ENCODE measurements around the gene KCNQ2. TPM values are rescaled to one million over a fixed set of nuclear protein-coding genes. Genes with fewer than 3 reads are reported as not detected.

The KCNQ2 gene
- total and polyA plus RNA-seq, 10 of the 15 experiments (the other 5 are each of a cell fraction or from before 2014, with no cell fraction given): 0.06 to 0.49 (median 0.26) TPM; not detected in 7

DNA sequence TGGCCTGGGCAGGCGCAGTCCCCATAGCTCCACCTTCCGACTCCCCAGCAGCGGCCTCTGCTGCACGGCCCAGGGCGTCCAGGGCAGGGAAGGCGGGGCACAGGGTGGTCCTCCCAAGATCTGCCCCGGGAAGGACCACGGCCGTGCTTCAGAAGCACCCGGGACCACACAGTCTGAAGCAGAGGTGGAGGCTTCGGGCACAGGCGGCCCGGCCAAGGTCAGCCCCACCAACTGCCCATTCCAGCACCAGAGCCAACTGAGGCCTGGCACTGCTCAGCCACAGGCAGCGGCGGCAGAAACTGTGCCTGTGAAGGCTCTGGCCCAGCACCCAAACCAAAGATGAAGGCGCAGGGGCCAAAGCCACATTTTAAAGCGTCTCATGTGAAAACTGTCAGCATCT, 20.6 kb downstream of the KCNQ2 start:
- Histone ChIP-seq H4K20me1 (ENCODE audit: control insufficient read depth, insufficient read depth) (no peaks in the 10 kb centered on the region), H3K4me3 (no peak overlapping the region), H3K9ac (ENCODE audit: control insufficient read depth, insufficient read depth, low read length) (no peak overlapping the region), H3K79me2 (ENCODE audit: control insufficient read depth, insufficient read depth, low read length) (no peaks in the 10 kb centered on the region), H3K4me1 (ENCODE audit: control insufficient read depth, insufficient read depth, low read length) (no peaks in the 10 kb centered on the region), H2AFZ (ENCODE audit: control insufficient read depth, low read depth, low read length) (no peak overlapping the region), H3K27ac (ENCODE audit: control insufficient read depth, insufficient read depth) (no peak overlapping the region), H3K36me3 (ENCODE audit: control insufficient read depth in 2 of 2, insufficient read depth in 2 of 2, low read length in 1 of 2) (no peaks in the 10 kb centered on the region), H3K9me3 (replicated peaks; ENCODE audit: control insufficient read depth, insufficient read depth, low read length) (no peaks in the 10 kb centered on the region), H3K4me2 (ENCODE audit: control insufficient read depth, insufficient read depth) (no peak overlapping the region), H3K27me3 (replicated peaks in 1 of 2; ENCODE audit: control insufficient read depth in 2 of 2, insufficient read depth in 2 of 2, low read length in 1 of 2) (peaks cover 0 to 1% of the 10 kb centered on the region in 2 experiments; a peak in 2 of 4 replicates)
- BruUV-seq (replicated peaks): no TSS peak
- in situ Hi-C loops (cut with MboI): no loop called here
- WGBS (ENCODE audit: insufficient coverage, insufficient replicate concordance, low lambda C conversion rate, missing lambda C conversion rate): 66% methylated on average over 17 of the region's 17 CpGs
- POLR2A ChIA-PET: no interaction called here
- RAD21 ChIA-PET (ENCODE audit: unreplicated experiment): no interaction called here
- CTCF ChIA-PET: no interaction called here
- DNase-seq (ENCODE audit: low read depth, low spot score): no peak
- no peak for FAIRE-seq
- SMC1A ChIA-PET (ENCODE audit: uncharacterized antibody, unreplicated experiment): no interaction called here
- intact Hi-C loops (cut with micrococcal nuclease; ENCODE audit: unreplicated experiment): no loop called here
- no peak for ATAC-seq
- no peak for TF ChIP-seq BRCA1 (IDR thresholded peaks at IDR 0.05; ENCODE audit: low read depth, low read length)
- TF ChIP-seq MXI1 (IDR thresholded peaks at IDR 0.05; ENCODE audit: low read depth, low read length): no peak
- no peak for TF ChIP-seq SMAD1 (IDR thresholded peaks at IDR 0.05; ENCODE audit: low read depth, partially characterized antibody)
- TF ChIP-seq RAD21 (IDR thresholded peaks at IDR 0.05; ENCODE audit: insufficient read depth, low read depth, low read length): no peak
- TF ChIP-seq CEBPB (IDR thresholded peaks at IDR 0.05; ENCODE audit: borderline replicate concordance in 1 of 2, low read depth in 2 of 2, low read length in 2 of 2): no peak
- no peak for TF ChIP-seq ATF7 (IDR thresholded peaks at IDR 0.05; ENCODE audit: low read depth)
- TF ChIP-seq ZZZ3 (IDR thresholded peaks at IDR 0.05; ENCODE audit: control insufficient read depth, insufficient read length, low read depth): no peak
- TF ChIP-seq, protein P1, sequence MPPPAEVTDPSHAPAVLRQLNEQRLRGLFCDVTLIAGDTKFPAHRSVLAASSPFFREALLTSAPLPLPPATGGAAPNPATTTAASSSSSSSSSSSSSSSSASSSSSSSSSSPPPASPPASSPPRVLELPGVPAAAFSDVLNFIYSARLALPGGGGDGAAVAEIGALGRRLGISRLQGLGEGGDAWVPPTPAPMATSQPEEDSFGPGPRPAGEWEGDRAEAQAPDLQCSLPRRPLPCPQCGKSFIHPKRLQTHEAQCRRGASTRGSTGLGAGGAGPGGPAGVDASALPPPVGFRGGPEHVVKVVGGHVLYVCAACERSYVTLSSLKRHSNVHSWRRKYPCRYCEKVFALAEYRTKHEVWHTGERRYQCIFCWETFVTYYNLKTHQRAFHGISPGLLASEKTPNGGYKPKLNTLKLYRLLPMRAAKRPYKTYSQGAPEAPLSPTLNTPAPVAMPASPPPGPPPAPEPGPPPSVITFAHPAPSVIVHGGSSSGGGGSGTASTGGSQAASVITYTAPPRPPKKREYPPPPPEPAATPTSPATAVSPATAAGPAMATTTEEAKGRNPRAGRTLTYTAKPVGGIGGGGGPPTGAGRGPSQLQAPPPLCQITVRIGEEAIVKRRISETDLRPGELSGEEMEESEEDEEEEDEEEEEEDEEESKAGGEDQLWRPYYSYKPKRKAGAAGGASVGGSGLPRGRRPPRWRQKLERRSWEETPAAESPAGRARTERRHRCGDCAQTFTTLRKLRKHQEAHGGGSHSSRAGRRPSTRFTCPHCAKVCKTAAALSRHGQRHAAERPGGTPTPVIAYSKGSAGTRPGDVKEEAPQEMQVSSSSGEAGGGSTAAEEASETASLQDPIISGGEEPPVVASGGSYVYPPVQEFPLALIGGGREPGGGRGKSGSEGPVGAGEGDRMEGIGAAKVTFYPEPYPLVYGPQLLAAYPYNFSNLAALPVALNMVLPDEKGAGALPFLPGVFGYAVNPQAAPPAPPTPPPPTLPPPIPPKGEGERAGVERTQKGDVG (CRISPR knock-in tag; IDR thresholded peaks at IDR 0.05): no peak
- no peak for TF ChIP-seq CBX5 (IDR thresholded peaks at IDR 0.05; ENCODE audit: low read depth)
- TF ChIP-seq NFIC (IDR thresholded peaks at IDR 0.05; ENCODE audit: low read depth, low read length): no peak
- TF ChIP-seq ETV6 (conservative IDR thresholded peaks at IDR 0.05 in 1 of 2, IDR thresholded peaks at IDR 0.05 in 1 of 2; ENCODE audit: borderline replicate concordance in 1 of 2, low read depth in 1 of 2): no peak
- TF ChIP-seq JUND (IDR thresholded peaks at IDR 0.05; ENCODE audit: low read depth, low read length): no peak
- TF ChIP-seq CHD2 (IDR thresholded peaks at IDR 0.05; ENCODE audit: borderline replicate concordance, low read depth, low read length): no peak
- TF ChIP-seq, protein P2, sequence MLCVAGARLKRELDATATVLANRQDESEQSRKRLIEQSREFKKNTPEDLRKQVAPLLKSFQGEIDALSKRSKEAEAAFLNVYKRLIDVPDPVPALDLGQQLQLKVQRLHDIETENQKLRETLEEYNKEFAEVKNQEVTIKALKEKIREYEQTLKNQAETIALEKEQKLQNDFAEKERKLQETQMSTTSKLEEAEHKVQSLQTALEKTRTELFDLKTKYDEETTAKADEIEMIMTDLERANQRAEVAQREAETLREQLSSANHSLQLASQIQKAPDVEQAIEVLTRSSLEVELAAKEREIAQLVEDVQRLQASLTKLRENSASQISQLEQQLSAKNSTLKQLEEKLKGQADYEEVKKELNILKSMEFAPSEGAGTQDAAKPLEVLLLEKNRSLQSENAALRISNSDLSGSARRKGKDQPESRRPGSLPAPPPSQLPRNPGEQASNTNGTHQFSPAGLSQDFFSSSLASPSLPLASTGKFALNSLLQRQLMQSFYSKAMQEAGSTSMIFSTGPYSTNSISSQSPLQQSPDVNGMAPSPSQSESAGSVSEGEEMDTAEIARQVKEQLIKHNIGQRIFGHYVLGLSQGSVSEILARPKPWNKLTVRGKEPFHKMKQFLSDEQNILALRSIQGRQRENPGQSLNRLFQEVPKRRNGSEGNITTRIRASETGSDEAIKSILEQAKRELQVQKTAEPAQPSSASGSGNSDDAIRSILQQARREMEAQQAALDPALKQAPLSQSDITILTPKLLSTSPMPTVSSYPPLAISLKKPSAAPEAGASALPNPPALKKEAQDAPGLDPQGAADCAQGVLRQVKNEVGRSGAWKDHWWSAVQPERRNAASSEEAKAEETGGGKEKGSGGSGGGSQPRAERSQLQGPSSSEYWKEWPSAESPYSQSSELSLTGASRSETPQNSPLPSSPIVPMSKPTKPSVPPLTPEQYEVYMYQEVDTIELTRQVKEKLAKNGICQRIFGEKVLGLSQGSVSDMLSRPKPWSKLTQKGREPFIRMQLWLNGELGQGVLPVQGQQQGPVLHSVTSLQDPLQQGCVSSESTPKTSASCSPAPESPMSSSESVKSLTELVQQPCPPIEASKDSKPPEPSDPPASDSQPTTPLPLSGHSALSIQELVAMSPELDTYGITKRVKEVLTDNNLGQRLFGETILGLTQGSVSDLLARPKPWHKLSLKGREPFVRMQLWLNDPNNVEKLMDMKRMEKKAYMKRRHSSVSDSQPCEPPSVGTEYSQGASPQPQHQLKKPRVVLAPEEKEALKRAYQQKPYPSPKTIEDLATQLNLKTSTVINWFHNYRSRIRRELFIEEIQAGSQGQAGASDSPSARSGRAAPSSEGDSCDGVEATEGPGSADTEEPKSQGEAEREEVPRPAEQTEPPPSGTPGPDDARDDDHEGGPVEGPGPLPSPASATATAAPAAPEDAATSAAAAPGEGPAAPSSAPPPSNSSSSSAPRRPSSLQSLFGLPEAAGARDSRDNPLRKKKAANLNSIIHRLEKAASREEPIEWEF (IDR thresholded peaks at IDR 0.05; ENCODE audit: insufficient replicate concordance, low read depth, low read length): no peak
- TF ChIP-seq, protein P3, sequence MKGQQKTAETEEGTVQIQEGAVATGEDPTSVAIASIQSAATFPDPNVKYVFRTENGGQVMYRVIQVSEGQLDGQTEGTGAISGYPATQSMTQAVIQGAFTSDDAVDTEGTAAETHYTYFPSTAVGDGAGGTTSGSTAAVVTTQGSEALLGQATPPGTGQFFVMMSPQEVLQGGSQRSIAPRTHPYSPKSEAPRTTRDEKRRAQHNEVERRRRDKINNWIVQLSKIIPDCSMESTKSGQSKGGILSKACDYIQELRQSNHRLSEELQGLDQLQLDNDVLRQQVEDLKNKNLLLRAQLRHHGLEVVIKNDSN (IDR thresholded peaks at IDR 0.05; ENCODE audit: borderline replicate concordance, extremely low read length, insufficient read depth, low read depth, low read length): no peak
- TF ChIP-seq SP1 (IDR thresholded peaks at IDR 0.05; ENCODE audit: low read depth, low read length): no peak
